GM23338 (cell line): ENCODE measurements around the gene PARD3. TPM values are rescaled to one million over a fixed set of nuclear protein-coding genes. Genes with fewer than 3 reads are reported as not detected.

Source experiments
- ATAC-seq: fragments of 200-7000 bp; cut with Tn5 transposase; 3 replicates; pipeline ENCODE4 v1.9.1; 2020
- DNase-seq: peaks from one replicate; pipeline ENCODE4 v3.0.0-alpha.2; 2015; ENCODE audit warnings: low spot score
- H2AFZ ChIP-seq: fragments of 200-600 bp; sonication (generic); 2 replicates; pipeline ENCODE4 v1.8.0; 2016; ENCODE audit warnings: antibody characterized with exemption, mild to moderate bottlenecking, moderate library complexity
- H3F3A ChIP-seq: fragments of 200-600 bp; sonication (generic); replicated peaks from 2 replicates; pipeline ENCODE4 v1.8.0; 2017; ENCODE audit warnings: antibody characterized with exemption, mixed run types, low read depth
- H3K27ac ChIP-seq: fragments of 200-600 bp; sonication (generic); 2 replicates; pipeline ENCODE4 v1.6.1; 2016; ENCODE audit warnings: low read depth
- H3K27me3 ChIP-seq: fragments of 200-600 bp; sonication (generic); 2 replicates; pipeline ENCODE4 v1.8.0; 2016; ENCODE audit warnings: mild to moderate bottlenecking, mixed run types, moderate library complexity; ENCODE audit not compliant: insufficient read depth
- H3K36me3 ChIP-seq: fragments of 200-600 bp; sonication (generic); 2 replicates; pipeline ENCODE4 v1.8.0; 2016; ENCODE audit warnings: mild to moderate bottlenecking; ENCODE audit not compliant: insufficient read depth
- H3K4me1 ChIP-seq: fragments of 200-600 bp; sonication (generic); 2 replicates; pipeline ENCODE4 v1.8.0; 2016; ENCODE audit warnings: mild to moderate bottlenecking, moderate library complexity; ENCODE audit not compliant: insufficient read depth
- H3K4me2 ChIP-seq: fragments of 200-600 bp; sonication (generic); 2 replicates; pipeline ENCODE4 v1.7.1; 2017; ENCODE audit warnings: mixed run types
- H3K4me3 ChIP-seq: fragments of 200-600 bp; sonication (generic); 2 replicates; pipeline ENCODE4 v1.6.1; 2016; ENCODE audit warnings: mixed run types
- H3K79me2 ChIP-seq: fragments of 200-600 bp; sonication (generic); replicated peaks from 2 replicates; pipeline ENCODE4 v1.8.0; 2017; ENCODE audit warnings: mild to moderate bottlenecking; ENCODE audit not compliant: insufficient read depth
- H3K9me2 ChIP-seq: fragments of 200-600 bp; sonication (generic); 2 replicates; pipeline ENCODE4 v1.8.0; 2017; ENCODE audit not compliant: insufficient read depth
- H4K20me1 ChIP-seq: fragments of 200-600 bp; sonication (generic); replicated peaks from 2 replicates; pipeline ENCODE4 v1.8.0; 2017; ENCODE audit warnings: mild to moderate bottlenecking; ENCODE audit not compliant: insufficient read depth
- H3K27ac Mint-ChIP-seq: 2 replicates; pipeline ENCODE4 v1.8.0; 2020; ENCODE audit warnings: inconsistent platforms, mild to moderate bottlenecking, moderate library complexity, mixed read lengths
- H3K27me3 Mint-ChIP-seq: 3 replicates; pipeline ENCODE4 v1.8.0; 2022; ENCODE audit warnings: low read depth, mild to moderate bottlenecking, moderate library complexity, mixed read lengths, inconsistent platforms; ENCODE audit not compliant: insufficient read depth, poor library complexity
- H3K36me3 Mint-ChIP-seq: 3 replicates; pipeline ENCODE4 v1.8.0; 2021; ENCODE audit warnings: low read depth, mild to moderate bottlenecking, inconsistent platforms, moderate library complexity, mixed read lengths
- H3K4me1 Mint-ChIP-seq: 3 replicates; pipeline ENCODE4 v1.8.0; 2020; ENCODE audit warnings: mild to moderate bottlenecking, inconsistent platforms, mixed read lengths
- H3K4me3 Mint-ChIP-seq: 3 replicates; pipeline ENCODE4 v1.8.0; 2021; ENCODE audit warnings: moderate library complexity, mild to moderate bottlenecking, inconsistent platforms, mixed read lengths
- H3K9me3 Mint-ChIP-seq: 3 replicates; pipeline ENCODE4 v1.8.0; 2020; ENCODE audit warnings: moderate library complexity, mild to moderate bottlenecking, inconsistent platforms, mixed read lengths
- EZH2phosphoT487 ChIP-seq: fragments of 200-600 bp; sonication (generic); IDR thresholded peaks from one replicate; pipeline ENCODE4 v1.8.1; 2018; ENCODE audit warnings: antibody characterized with exemption; ENCODE audit not compliant: unreplicated experiment
- JUNB ChIP-seq: IDR thresholded peaks from one replicate; pipeline ENCODE4 v1.6.1; 2016; ENCODE audit warnings: antibody characterized with exemption; ENCODE audit not compliant: unreplicated experiment
- NANOG ChIP-seq: IDR thresholded peaks from 2 replicates; pipeline ENCODE4 v1.6.1; 2016; ENCODE audit warnings: antibody characterized with exemption, borderline replicate concordance
- STAT1 ChIP-seq: IDR thresholded peaks from one replicate; pipeline ENCODE4 v1.6.1; 2016; ENCODE audit warnings: antibody characterized with exemption; ENCODE audit not compliant: unreplicated experiment
- ZNF114 ChIP-seq: fragments of 250-450 bp; sonication (Bioruptor Pico); IDR thresholded peaks from 2 replicates; pipeline ENCODE4 v1.5.0; 2020; ENCODE audit warnings: mild to moderate bottlenecking, moderate library complexity
- ZNF331 ChIP-seq: fragments of 250-450 bp; sonication (Bioruptor Pico); IDR thresholded peaks from 2 replicates; pipeline ENCODE4 v1.5.0; 2020; ENCODE audit warnings: low read depth, mild to moderate bottlenecking, moderate library complexity
- polyA plus RNA-seq: library from polyadenylated mRNA; unstranded; fragments of >200 nt; fragmentation: Nextera tagmentation; extraction: Ambion mirVana; gene quantifications from 2 replicates; pipeline ENCODE4 v1.2.1, GENCODE V29; 2016
- total RNA-seq: library from RNA; depleted of rRNA; stranded (reverse); fragments of >200 nt; shearing (Covaris generic); gene quantifications from 2 replicates; pipeline ENCODE4 v1.2.3, GENCODE V29; 2014
- TF ChIP-seq, protein P1 (sequence below): IDR thresholded peaks from 2 replicates; pipeline ENCODE4 v1.6.1; 2016; ENCODE audit warnings: antibody characterized with exemption
- TF ChIP-seq, protein P2 (sequence below): fragments of 250-450 bp; sonication (Bioruptor Pico); IDR thresholded peaks from 2 replicates; pipeline ENCODE4 v1.5.0; 2020; ENCODE audit warnings: mild to moderate bottlenecking, moderate library complexity
- TF ChIP-seq, protein P3 (sequence below), 2 experiments: fragments of 200-600 bp in 1 of 2; sonication (generic) in 1 of 2; conservative IDR thresholded peaks; 2 replicates each; pipeline versions ENCODE4 v1.5.1 to v1.6.1; 2016 to 2017; ENCODE audit warnings: antibody characterized with exemption in 2 of 2, low read depth in 2 of 2, mild to moderate bottlenecking in 2 of 2, moderate library complexity in 1 of 2

Gene PARD3
- total and polyA plus RNA-seq, 2 experiments from 2014 or later, result 30.2 to 51.4 TPM

DNA sequence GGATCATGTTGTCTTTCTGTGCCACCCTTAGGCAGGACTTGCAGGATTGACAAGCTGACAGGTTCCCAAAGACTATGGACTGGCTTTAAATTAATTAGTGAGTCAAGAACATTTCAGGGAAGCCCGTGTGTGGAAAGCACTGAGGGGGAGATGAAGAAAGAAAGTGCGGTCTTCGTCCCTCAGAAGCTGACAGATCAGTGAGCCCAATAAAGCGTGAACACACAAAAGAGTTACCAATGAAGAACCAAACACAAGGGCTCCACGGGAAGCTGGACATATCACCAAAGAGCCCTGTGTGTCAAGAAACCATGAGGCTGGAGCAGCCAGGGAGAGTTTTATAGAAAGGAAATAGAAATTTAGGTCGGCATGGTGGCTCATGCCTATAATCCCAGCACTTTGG, 725.8 kb downstream of the PARD3 start:
- no peaks in the 10 kb centered on the region for H3K36me3 ChIP-seq
- no peak overlapping the region for H3K4me3 Mint-ChIP-seq
- H3K27me3 ChIP-seq, result no peaks in the 10 kb centered on the region
- H3K27ac ChIP-seq, result no peak overlapping the region
- no peaks in the 10 kb centered on the region for H4K20me1 ChIP-seq
- no peaks in the 10 kb centered on the region for H3K4me1 ChIP-seq
- H3K9me2 ChIP-seq, result peaks cover 6% of the 10 kb centered on the region; the same call in 1 of the 2 replicates
- no peak overlapping the region for H3K27ac Mint-ChIP-seq
- ATAC-seq, result no peak
- peaks cover 4% of the 10 kb centered on the region for H3K27me3 Mint-ChIP-seq
- DNase-seq, result no peak
- H3K36me3 Mint-ChIP-seq, result no peaks in the 10 kb centered on the region
- H3K4me3 ChIP-seq, result no peak overlapping the region
- H3K9me3 Mint-ChIP-seq, result peaks cover 3% of the 10 kb centered on the region; the same call in 2 of the 3 replicates
- no peak overlapping the region for H3K4me2 ChIP-seq
- TF ChIP-seq JUNB, result no peak
- TF ChIP-seq ZNF114 (CRISPR knock-in tag), result no peak
- TF ChIP-seq, protein P1, sequence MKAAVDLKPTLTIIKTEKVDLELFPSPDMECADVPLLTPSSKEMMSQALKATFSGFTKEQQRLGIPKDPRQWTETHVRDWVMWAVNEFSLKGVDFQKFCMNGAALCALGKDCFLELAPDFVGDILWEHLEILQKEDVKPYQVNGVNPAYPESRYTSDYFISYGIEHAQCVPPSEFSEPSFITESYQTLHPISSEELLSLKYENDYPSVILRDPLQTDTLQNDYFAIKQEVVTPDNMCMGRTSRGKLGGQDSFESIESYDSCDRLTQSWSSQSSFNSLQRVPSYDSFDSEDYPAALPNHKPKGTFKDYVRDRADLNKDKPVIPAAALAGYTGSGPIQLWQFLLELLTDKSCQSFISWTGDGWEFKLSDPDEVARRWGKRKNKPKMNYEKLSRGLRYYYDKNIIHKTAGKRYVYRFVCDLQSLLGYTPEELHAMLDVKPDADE, result no peak
- no peak for TF ChIP-seq ZNF331
- no peak for TF ChIP-seq STAT1
- H3K4me1 Mint-ChIP-seq, result peaks cover 2% of the 10 kb centered on the region; the same call in 2 of the 3 replicates
- H3K79me2 ChIP-seq, result no peaks in the 10 kb centered on the region
- H3F3A ChIP-seq, result no peaks in the 10 kb centered on the region
- H2AFZ ChIP-seq, result no peak overlapping the region

DNA sequence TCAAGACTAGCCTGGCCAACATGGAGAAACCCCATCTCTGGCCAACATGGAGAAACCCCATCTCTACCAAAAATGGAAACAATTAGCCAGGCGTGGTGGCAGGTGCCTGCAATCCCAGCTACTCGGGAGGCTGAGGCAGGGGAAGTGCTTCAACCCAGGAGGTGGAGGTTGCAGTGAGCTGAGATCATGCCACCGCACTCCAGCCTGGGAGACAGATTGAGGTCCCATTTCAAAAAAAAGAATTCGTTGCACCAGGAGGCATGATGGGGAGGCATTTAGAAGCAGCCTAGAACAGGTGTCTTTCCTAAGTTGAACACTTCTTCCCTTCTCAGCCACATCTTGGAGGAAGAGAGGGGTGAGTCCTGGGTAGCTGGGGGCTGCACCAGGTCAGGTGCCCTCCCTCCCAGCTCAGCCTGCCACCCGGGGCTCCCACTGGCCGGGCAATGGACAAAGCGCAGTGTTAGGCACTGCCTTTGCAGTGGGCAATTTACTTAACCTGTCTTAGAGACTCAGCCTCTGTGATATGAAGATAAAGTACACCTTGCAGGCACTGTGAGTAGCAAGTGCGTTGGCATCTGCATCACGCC, 726.8 kb downstream of the PARD3 start:
- H3K9me3 Mint-ChIP-seq, result peaks cover 10% of the 10 kb centered on the region
- ATAC-seq, result no peak

More for the DNA sequence above, 726.8 kb downstream of the PARD3 start:
- DNase-seq, result no peak
- Mint-ChIP-seq H3K36me3 (peaks cover 5% of the 10 kb centered on the region; the same call in 1 of the 3 replicates), H3K27ac (no peak overlapping the region), H3K4me3 (no peak overlapping the region), H3K4me1 (peaks cover 2% of the 10 kb centered on the region; the same call in 2 of the 3 replicates), H3K27me3 (peaks cover 4% of the 10 kb centered on the region)
- Histone ChIP-seq H2AFZ (no peak overlapping the region), H3F3A (no peaks in the 10 kb centered on the region), H3K27ac (no peak overlapping the region), H3K4me2 (no peak overlapping the region), H3K27me3 (no peaks in the 10 kb centered on the region), H4K20me1 (no peaks in the 10 kb centered on the region), H3K36me3 (no peaks in the 10 kb centered on the region), H3K79me2 (no peaks in the 10 kb centered on the region), H3K9me2 (peaks cover 6% of the 10 kb centered on the region; the same call in 1 of the 2 replicates), H3K4me3 (no peak overlapping the region), H3K4me1 (no peaks in the 10 kb centered on the region)
- no peak for TF ChIP-seq NANOG
- no peak for TF ChIP-seq STAT1
- TF ChIP-seq, protein P1, result no peak
- TF ChIP-seq EZH2phosphoT487, result no peak
- TF ChIP-seq JUNB, result no peak
- TF ChIP-seq, protein P2, sequence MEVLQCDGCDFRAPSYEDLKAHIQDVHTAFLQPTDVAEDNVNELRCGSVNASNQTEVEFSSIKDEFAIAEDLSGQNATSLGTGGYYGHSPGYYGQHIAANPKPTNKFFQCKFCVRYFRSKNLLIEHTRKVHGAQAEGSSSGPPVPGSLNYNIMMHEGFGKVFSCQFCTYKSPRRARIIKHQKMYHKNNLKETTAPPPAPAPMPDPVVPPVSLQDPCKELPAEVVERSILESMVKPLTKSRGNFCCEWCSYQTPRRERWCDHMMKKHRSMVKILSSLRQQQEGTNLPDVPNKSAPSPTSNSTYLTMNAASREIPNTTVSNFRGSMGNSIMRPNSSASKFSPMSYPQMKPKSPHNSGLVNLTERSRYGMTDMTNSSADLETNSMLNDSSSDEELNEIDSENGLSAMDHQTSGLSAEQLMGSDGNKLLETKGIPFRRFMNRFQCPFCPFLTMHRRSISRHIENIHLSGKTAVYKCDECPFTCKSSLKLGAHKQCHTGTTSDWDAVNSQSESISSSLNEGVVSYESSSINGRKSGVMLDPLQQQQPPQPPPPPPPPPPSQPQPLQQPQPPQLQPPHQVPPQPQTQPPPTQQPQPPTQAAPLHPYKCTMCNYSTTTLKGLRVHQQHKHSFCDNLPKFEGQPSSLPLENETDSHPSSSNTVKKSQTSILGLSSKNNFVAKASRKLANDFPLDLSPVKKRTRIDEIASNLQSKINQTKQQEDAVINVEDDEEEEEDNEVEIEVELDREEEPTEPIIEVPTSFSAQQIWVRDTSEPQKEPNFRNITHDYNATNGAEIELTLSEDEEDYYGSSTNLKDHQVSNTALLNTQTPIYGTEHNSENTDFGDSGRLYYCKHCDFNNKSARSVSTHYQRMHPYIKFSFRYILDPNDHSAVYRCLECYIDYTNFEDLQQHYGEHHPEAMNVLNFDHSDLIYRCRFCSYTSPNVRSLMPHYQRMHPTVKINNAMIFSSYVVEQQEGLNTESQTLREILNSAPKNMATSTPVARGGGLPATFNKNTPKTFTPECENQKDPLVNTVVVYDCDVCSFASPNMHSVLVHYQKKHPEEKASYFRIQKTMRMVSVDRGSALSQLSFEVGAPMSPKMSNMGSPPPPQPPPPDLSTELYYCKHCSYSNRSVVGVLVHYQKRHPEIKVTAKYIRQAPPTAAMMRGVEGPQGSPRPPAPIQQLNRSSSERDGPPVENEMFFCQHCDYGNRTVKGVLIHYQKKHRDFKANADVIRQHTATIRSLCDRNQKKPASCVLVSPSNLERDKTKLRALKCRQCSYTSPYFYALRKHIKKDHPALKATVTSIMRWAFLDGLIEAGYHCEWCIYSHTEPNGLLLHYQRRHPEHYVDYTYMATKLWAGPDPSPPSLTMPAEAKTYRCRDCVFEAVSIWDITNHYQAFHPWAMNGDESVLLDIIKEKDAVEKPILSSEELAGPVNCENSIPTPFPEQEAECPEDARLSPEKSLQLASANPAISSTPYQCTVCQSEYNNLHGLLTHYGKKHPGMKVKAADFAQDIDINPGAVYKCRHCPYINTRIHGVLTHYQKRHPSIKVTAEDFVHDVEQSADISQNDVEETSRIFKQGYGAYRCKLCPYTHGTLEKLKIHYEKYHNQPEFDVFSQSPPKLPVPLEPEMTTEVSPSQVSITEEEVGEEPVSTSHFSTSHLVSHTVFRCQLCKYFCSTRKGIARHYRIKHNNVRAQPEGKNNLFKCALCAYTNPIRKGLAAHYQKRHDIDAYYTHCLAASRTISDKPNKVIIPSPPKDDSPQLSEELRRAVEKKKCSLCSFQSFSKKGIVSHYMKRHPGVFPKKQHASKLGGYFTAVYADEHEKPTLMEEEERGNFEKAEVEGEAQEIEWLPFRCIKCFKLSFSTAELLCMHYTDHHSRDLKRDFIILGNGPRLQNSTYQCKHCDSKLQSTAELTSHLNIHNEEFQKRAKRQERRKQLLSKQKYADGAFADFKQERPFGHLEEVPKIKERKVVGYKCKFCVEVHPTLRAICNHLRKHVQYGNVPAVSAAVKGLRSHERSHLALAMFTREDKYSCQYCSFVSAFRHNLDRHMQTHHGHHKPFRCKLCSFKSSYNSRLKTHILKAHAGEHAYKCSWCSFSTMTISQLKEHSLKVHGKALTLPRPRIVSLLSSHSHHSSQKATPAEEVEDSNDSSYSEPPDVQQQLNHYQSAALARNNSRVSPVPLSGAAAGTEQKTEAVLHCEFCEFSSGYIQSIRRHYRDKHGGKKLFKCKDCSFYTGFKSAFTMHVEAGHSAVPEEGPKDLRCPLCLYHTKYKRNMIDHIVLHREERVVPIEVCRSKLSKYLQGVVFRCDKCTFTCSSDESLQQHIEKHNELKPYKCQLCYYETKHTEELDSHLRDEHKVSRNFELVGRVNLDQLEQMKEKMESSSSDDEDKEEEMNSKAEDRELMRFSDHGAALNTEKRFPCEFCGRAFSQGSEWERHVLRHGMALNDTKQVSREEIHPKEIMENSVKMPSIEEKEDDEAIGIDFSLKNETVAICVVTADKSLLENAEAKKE, result no peak
- TF ChIP-seq ZNF114 (CRISPR knock-in tag), result no peak
- TF ChIP-seq, protein P3, sequence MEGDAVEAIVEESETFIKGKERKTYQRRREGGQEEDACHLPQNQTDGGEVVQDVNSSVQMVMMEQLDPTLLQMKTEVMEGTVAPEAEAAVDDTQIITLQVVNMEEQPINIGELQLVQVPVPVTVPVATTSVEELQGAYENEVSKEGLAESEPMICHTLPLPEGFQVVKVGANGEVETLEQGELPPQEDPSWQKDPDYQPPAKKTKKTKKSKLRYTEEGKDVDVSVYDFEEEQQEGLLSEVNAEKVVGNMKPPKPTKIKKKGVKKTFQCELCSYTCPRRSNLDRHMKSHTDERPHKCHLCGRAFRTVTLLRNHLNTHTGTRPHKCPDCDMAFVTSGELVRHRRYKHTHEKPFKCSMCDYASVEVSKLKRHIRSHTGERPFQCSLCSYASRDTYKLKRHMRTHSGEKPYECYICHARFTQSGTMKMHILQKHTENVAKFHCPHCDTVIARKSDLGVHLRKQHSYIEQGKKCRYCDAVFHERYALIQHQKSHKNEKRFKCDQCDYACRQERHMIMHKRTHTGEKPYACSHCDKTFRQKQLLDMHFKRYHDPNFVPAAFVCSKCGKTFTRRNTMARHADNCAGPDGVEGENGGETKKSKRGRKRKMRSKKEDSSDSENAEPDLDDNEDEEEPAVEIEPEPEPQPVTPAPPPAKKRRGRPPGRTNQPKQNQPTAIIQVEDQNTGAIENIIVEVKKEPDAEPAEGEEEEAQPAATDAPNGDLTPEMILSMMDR (conservative IDR thresholded peaks at IDR 0.05; ENCODE audit: low read depth in 2 of 2), result no peak
